Peyer's patch (tissue), 4 donors: Measurements from ENCODE around the gene RND3.

ENCODE experiments used
- POLR2A ChIP-seq, 2 donors: fragments of 450-650 bp; IDR thresholded peaks; one replicate each; pipeline ENCODE4 v1.5.1; 2017; ENCODE audit warnings: antibody characterized with exemption in 2 of 2, mild to moderate bottlenecking in 2 of 2, moderate library complexity in 2 of 2
- TF ChIP-seq, protein P1 (sequence below), 6 experiments: fragments of 450-650 bp in 4 of 6; fragments of 200-600 bp in 2 of 6; sonication (generic) in 1 of 6; IDR thresholded peaks; one replicate each; pipeline ENCODE4 v1.5.1; 2017 to 2019; ENCODE audit warnings: antibody characterized with exemption in 6 of 6, mild to moderate bottlenecking in 3 of 6, moderate library complexity in 1 of 6

- TF ChIP-seq, protein P1, sequence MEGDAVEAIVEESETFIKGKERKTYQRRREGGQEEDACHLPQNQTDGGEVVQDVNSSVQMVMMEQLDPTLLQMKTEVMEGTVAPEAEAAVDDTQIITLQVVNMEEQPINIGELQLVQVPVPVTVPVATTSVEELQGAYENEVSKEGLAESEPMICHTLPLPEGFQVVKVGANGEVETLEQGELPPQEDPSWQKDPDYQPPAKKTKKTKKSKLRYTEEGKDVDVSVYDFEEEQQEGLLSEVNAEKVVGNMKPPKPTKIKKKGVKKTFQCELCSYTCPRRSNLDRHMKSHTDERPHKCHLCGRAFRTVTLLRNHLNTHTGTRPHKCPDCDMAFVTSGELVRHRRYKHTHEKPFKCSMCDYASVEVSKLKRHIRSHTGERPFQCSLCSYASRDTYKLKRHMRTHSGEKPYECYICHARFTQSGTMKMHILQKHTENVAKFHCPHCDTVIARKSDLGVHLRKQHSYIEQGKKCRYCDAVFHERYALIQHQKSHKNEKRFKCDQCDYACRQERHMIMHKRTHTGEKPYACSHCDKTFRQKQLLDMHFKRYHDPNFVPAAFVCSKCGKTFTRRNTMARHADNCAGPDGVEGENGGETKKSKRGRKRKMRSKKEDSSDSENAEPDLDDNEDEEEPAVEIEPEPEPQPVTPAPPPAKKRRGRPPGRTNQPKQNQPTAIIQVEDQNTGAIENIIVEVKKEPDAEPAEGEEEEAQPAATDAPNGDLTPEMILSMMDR (IDR thresholded peaks at IDR 0.05), result peak in 3 of 6 experiments; percentile 5 to 28 (median 20)
- TF ChIP-seq POLR2A (IDR thresholded peaks at IDR 0.05), result peak; percentile 53 to 69
These were observed 1.5 kb downstream of the RND3 start for GRCh38 chr2:150485871-150486538.
